Psoas muscle (tissue), 8 donors: ENCODE data around the gene TXNRD1. TPM values are rescaled to one million over a fixed set of nuclear protein-coding genes. Genes with fewer than 3 reads are reported as not detected.

ENCODE experiments used
- ATAC-seq, 4 donors: fragments of 200-7000 bp; cut with Tn5 transposase; one replicate each; pipeline ENCODE4 v1.9.1; 2020; ENCODE audit warnings: moderate library complexity in 3 of 4, mild to moderate bottlenecking in 2 of 4
- DNase-seq, 2 donors: peaks; one replicate each; pipeline ENCODE4 v3.0.0-alpha.2; 2020
- H3K27ac ChIP-seq: fragments of 200-600 bp; one replicate; pipeline ENCODE4 v1.8.0; 2022
- H3K27me3 ChIP-seq, 3 donors: fragments of 200-600 bp in 1 of 3; one replicate each; pipeline versions ENCODE4 v1.6.1 to v1.8.0; 2013 to 2022; ENCODE audit warnings: low read length in 2 of 3, mild to moderate bottlenecking in 2 of 3, moderate library complexity in 1 of 3; ENCODE audit not compliant: insufficient read depth in 3 of 3
- H3K36me3 ChIP-seq, 2 donors: fragments of 200-600 bp in 1 of 2; one replicate each; pipeline versions ENCODE4 v1.6.1 to v1.8.0; 2013 to 2022; ENCODE audit warnings: low read depth in 1 of 2, mild to moderate bottlenecking in 1 of 2, moderate library complexity in 1 of 2; ENCODE audit not compliant: insufficient read depth in 1 of 2
- H3K4me1 ChIP-seq: fragments of 200-600 bp; one replicate; pipeline ENCODE4 v1.8.0; 2022
- H3K4me3 ChIP-seq: fragments of 200-600 bp; one replicate; pipeline ENCODE4 v1.8.0; 2022; ENCODE audit warnings: mild to moderate bottlenecking
- H3K9me3 ChIP-seq: fragments of 200-600 bp; one replicate; pipeline ENCODE4 v1.8.0; 2022
- WGBS, 3 donors: extraction: QIAGEN DNeasy Blood & Tissue Kit; methylation state at CpG; one replicate each; pipeline versions ENCODE4 v1.1.6 to v1.1.7; 2013; 5-methylcytosine and 5-hydroxymethylcytosine counted together
- intact Hi-C, 2 donors: fragments of 100-400 bp; cut with DNase I; formaldehyde crosslinking; loops; one replicate each; pipeline versions ENCODE4 v1.11.0 to v1.14.2; 2022
- polyA plus RNA-seq, 3 donors: library from polyadenylated mRNA; stranded (reverse); fragments of 200-250 nt; gene quantifications; one replicate each; pipeline ENCODE4 v1.2.3, GENCODE V29; 2013
- total RNA-seq, 4 donors: library from RNA; stranded (reverse); fragmentation: NEBNext Ultra II Directional in 2 of 4; extraction: Animal tissue kit (Norgen Biotek cat#: 25700) in 2 of 4; gene quantifications; one replicate each; pipeline versions ENCODE4 v1.2.1 to v1.2.4, GENCODE V29; 2021 to 2023
- TF ChIP-seq, protein P1 (sequence below): fragments of 200-600 bp; IDR thresholded peaks from one replicate; pipeline ENCODE4 v1.8.0; 2022; ENCODE audit warnings: antibody characterized with exemption
- donor health status: healthy with polysubstance abuse.
- donor health status: DM: no; HTN: no; CAD: no; lungs with moderate emphysema.
- donor health status: Bipolar disorder and iron deficiency.
- donor health status: healthy.
- donor health status: DM: yes; HTN: yes; CAD: no.
- donor health status: DM: no; HTN: no; CAD: no.
- donor health status: DM: no; HTN: no; CAD: no.
- donor health status: DM: yes; HTN: yes; CAD: no.

Gene TXNRD1
- total and polyA plus RNA-seq, 7 donors = 46.0 to 249 (median 110) TPM

DNA sequence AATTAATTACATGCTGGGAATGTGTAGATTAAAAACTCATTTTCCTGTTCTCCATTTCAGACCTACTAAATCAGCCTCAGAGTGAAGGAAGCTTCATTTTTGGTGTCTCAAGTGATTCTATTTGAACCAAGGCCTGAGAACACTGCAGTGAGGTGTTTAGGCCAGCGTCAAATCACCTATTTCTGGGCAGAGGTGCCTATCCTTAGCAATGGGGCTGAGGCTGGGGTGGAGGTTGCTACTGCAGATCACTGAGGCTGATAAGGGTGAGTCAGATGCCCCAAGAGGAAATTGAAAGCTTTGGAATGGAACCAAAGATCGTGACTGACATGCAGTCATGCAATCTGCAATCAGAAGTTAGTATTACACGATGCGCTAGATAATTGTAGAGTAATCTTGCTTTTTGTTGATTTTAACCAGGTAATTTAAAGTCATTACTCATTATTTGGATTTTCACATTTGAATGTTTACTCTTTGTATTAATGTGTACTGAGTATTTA, 4.4 kb downstream of the TXNRD1 start:
- Histone ChIP-seq H3K4me1 (peaks cover 12% of the 10 kb centered on the region), H3K4me3 (no peak overlapping the region), H3K9me3 (no peaks in the 10 kb centered on the region), H3K27ac (peak overlapping the region; percentile 67), H3K36me3 (no peaks in the 10 kb centered on the region), H3K27me3 (no peaks in the 10 kb centered on the region)
- ATAC-seq = peak in 1 of 4 donors; percentile 36
- DNase-seq = no peak
- TF ChIP-seq, protein P1, sequence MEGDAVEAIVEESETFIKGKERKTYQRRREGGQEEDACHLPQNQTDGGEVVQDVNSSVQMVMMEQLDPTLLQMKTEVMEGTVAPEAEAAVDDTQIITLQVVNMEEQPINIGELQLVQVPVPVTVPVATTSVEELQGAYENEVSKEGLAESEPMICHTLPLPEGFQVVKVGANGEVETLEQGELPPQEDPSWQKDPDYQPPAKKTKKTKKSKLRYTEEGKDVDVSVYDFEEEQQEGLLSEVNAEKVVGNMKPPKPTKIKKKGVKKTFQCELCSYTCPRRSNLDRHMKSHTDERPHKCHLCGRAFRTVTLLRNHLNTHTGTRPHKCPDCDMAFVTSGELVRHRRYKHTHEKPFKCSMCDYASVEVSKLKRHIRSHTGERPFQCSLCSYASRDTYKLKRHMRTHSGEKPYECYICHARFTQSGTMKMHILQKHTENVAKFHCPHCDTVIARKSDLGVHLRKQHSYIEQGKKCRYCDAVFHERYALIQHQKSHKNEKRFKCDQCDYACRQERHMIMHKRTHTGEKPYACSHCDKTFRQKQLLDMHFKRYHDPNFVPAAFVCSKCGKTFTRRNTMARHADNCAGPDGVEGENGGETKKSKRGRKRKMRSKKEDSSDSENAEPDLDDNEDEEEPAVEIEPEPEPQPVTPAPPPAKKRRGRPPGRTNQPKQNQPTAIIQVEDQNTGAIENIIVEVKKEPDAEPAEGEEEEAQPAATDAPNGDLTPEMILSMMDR = no peak
- WGBS, 3 donors = 63 to 72% (median 64%) methylated on average over 4 of the region's 4 CpGs
- intact Hi-C loops = loop anchor here (5.0 kb wide), 2 partner anchors 67 to 82 kb away; partner anchors contain the start of gene EID3 (in 1 of the 2)

DNA sequence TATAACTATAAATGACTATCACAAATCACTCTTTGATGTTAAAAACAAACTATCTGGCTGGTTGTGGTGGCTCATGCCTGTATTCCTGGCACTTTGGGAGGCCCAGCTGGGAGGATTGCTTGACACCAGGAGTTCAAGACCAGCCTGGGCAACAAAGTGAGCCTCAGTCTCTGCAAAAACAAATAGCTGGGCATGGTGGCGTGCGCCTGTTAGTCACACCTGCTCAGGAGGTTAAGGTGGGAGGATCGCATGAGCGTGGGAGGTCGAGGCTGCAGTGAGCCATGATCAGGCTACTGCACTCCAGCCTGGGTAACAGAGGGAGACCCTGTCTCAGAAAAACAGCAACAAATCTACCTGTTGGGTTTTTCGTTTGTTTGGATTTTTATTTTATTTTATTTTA, 5.4 kb downstream of the TXNRD1 start:
- H3K36me3 ChIP-seq = no peaks in the 10 kb centered on the region
- 93 to 95% (median 94%) methylated on average over 6 of the region's 6 CpGs for WGBS, 3 donors
- ATAC-seq (no peak), DNase-seq (no peak)
- no peaks in the 10 kb centered on the region for H3K27me3 ChIP-seq
- intact Hi-C loops = no loop called here
- TF ChIP-seq, protein P1 = no peak
- H3K27ac ChIP-seq = no peak overlapping the region
- H3K4me1 ChIP-seq = peaks cover 12% of the 10 kb centered on the region
- H3K9me3 ChIP-seq = no peaks in the 10 kb centered on the region
- no peak overlapping the region for H3K4me3 ChIP-seq

DNA sequence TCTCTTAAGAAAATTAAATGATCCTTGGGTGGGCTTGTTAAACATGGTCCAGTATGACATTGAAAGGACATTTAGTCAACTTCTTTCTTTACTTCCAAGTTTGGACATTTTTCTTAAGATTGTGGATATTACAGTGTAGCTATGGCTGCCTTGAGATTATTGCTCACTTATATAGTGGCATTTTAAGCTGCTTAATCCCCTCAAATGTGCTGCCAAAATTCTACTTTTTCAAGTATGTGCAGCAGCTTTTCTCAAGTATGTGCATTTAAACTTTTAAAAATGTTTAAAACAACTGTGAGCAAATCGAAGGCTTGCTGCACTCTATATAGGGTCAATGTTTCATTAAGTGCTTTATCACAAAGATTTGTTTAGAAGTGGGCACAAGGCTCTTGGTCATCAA, 7.4 kb downstream of the TXNRD1 start:
- Histone ChIP-seq H3K9me3 (no peaks in the 10 kb centered on the region), H3K27ac (no peak overlapping the region), H3K36me3 (no peaks in the 10 kb centered on the region), H3K27me3 (no peaks in the 10 kb centered on the region), H3K4me1 (peaks cover 12% of the 10 kb centered on the region), H3K4me3 (no peak overlapping the region)
- WGBS, 3 donors = 54 to 68% (median 66%) methylated on average over 1 of the region's 1 CpG
- TF ChIP-seq, protein P1 = no peak
- DNase-seq (no peak), ATAC-seq (no peak)
- intact Hi-C loops = no loop called here

DNA sequence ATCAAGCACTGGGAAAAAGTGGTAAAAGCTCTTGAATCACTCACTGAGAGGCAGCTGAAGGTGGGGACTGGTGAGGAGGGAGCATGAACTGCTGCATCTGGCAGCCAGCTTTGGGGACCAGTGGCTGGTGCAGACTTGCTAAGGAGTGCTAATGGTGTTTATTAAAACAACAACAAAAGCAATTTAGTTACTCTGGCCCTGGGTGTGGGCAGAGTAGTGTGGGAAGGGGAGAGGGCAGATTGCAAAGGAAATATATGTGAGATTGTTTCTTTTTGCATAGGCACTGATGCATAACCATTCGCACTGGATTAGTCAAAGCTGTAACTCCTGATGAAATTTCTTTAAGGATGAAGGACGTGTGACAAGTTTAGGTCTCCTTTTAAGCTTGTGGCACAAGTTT, 8.1 kb downstream of the TXNRD1 start:
- H3K27ac ChIP-seq = no peak overlapping the region
- H3K36me3 ChIP-seq = no peaks in the 10 kb centered on the region
- intact Hi-C loops = no loop called here
- ATAC-seq (no peak), DNase-seq (no peak)
- H3K4me3 ChIP-seq = no peak overlapping the region
- peaks cover 12% of the 10 kb centered on the region for H3K4me1 ChIP-seq
- H3K27me3 ChIP-seq = no peaks in the 10 kb centered on the region
- H3K9me3 ChIP-seq = no peaks in the 10 kb centered on the region
- 61 to 77% (median 64%) methylated on average over 2 of the region's 2 CpGs for WGBS, 3 donors
- TF ChIP-seq, protein P1 = no peak

DNA sequence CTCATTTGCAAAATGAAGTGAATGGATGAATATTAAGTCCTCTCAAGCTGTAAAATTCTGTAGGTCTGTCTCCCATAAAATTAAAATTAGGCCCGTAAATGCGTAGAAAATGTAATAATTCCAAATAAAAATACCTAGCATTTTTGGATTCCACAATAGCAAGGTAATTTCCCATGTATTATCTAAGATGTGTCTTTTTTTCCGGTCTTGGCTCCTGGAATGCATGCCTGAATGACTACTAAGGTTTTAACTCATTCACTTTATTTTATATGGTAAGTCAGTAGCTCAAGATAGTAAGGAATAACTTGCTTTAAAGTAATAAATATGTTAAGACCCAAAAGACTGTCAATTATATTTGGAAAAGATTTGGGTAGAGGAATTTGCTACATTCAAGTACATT, 11.1 kb downstream of the TXNRD1 start:
- WGBS, 3 donors = 75 to 80% (median 78%) methylated on average over 3 of the region's 3 CpGs
- no peaks in the 10 kb centered on the region for H3K4me1 ChIP-seq
- intact Hi-C loops = no loop called here
- no peaks in the 10 kb centered on the region for H3K36me3 ChIP-seq
- H3K27ac ChIP-seq = no peak overlapping the region
- no peaks in the 10 kb centered on the region for H3K27me3 ChIP-seq
- H3K4me3 ChIP-seq = no peak overlapping the region
- no peak for DNase-seq
- TF ChIP-seq, protein P1 = no peak
- ATAC-seq = no peak
- H3K9me3 ChIP-seq = no peaks in the 10 kb centered on the region
